ENCODE data around the gene EXTL1. TPM values are rescaled to one million over a fixed set of nuclear protein-coding genes. Genes with fewer than 3 reads are reported as not detected.

EXTL1 gene
- total RNA-seq, 2 experiments from 2014 or later, result not detected

DNA sequence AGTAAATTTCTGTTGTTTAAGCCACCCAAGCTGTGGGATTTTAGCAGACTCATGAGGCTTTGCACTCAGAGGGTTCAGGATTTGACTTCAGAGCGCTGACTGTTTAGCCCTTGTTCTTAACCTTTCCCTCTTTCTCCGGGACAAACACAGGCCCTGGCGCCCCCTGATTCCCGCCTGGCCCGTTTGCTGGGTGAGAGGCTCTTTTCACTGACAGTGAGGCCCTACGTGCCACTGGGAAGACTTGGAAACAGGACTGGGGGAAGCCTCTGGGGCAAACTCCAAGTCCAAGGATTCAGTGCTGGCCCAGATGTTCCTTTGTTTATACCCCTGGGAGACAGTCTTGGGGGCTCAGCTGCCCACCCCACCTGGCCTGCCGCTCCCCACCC, 57.6 kb downstream of the EXTL1 start:
- DNase-seq, result no peak

GRCh38 chr1:26079960-26080814, 58.6 kb downstream of the EXTL1 start:
- H3K27me3 Mint-ChIP-seq, result peaks cover 50% of the 10 kb centered on the region
- DNase-seq (no peak), ATAC-seq (no peak)
- H3K4me3 Mint-ChIP-seq, result no peak overlapping the region
- H3K4me1 Mint-ChIP-seq, result peaks cover 4% of the 10 kb centered on the region
- CTCF ChIA-PET, result interaction anchor here (0.8 to 1.5 kb wide), 2 partner anchors 21 to 96 kb away, joined by 3 to 4 read pairs; no protein-coding TSS in a partner anchor
- no peaks in the 10 kb centered on the region for H3K36me3 Mint-ChIP-seq
- no peak overlapping the region for H3K27ac Mint-ChIP-seq
- H3K9me3 Mint-ChIP-seq (ENCODE audit: low read depth), result no peaks in the 10 kb centered on the region

More for the DNA sequence above, 57.6 kb downstream of the EXTL1 start:
- no peak for ATAC-seq
- CTCF ChIA-PET, result interaction anchor here (1.6 kb wide), 1 partner anchor 66 kb away, joined by 4 read pairs; no protein-coding TSS in a partner anchor
- H3K4me3 Mint-ChIP-seq, result no peak overlapping the region
- peaks cover 45% of the 10 kb centered on the region for H3K27me3 Mint-ChIP-seq
- H3K27ac Mint-ChIP-seq, result no peak overlapping the region
- H3K36me3 Mint-ChIP-seq, result no peaks in the 10 kb centered on the region
- peaks cover 4% of the 10 kb centered on the region for H3K4me1 Mint-ChIP-seq
- no peaks in the 10 kb centered on the region for H3K9me3 Mint-ChIP-seq (ENCODE audit: low read depth)

GRCh38 chr1:26081267-26082019, 59.9 kb downstream of the EXTL1 start:
- Mint-ChIP-seq H3K36me3 (no peaks in the 10 kb centered on the region), H3K4me3 (no peak overlapping the region), H3K9me3 (ENCODE audit: low read depth) (no peaks in the 10 kb centered on the region), H3K27me3 (peaks cover 50% of the 10 kb centered on the region), H3K4me1 (no peaks in the 10 kb centered on the region), H3K27ac (no peak overlapping the region)
- ATAC-seq, result peak; percentile 12
- CTCF ChIA-PET, result no interaction called here
- no peak for DNase-seq

- CTCF ChIA-PET, result no interaction called here
- Mint-ChIP-seq H3K4me1 (no peaks in the 10 kb centered on the region), H3K27me3 (peaks cover 46% of the 10 kb centered on the region), H3K4me3 (no peak overlapping the region), H3K27ac (no peak overlapping the region), H3K9me3 (ENCODE audit: low read depth) (no peaks in the 10 kb centered on the region), H3K36me3 (no peaks in the 10 kb centered on the region)
- ATAC-seq, result no peak
- no peak for DNase-seq
These were observed 60.4 kb downstream of the EXTL1 start for GRCh38 chr1:26082020-26082350.

GRCh38 chr1:26083208-26083607, 61.6 kb downstream of the EXTL1 start:
- ATAC-seq, result no peak
- no peak overlapping the region for H3K27ac Mint-ChIP-seq
- no peaks in the 10 kb centered on the region for H3K9me3 Mint-ChIP-seq (ENCODE audit: low read depth)
- CTCF ChIA-PET, result interaction anchor here (1.1 to 1.6 kb wide), 2 partner anchors 22 to 62 kb away, joined by 3 to 4 read pairs; no protein-coding TSS in a partner anchor
- DNase-seq, result no peak
- no peaks in the 10 kb centered on the region for H3K36me3 Mint-ChIP-seq
- peaks cover 38% of the 10 kb centered on the region for H3K27me3 Mint-ChIP-seq
- H3K4me3 Mint-ChIP-seq, result no peak overlapping the region
- H3K4me1 Mint-ChIP-seq, result no peaks in the 10 kb centered on the region

DNA sequence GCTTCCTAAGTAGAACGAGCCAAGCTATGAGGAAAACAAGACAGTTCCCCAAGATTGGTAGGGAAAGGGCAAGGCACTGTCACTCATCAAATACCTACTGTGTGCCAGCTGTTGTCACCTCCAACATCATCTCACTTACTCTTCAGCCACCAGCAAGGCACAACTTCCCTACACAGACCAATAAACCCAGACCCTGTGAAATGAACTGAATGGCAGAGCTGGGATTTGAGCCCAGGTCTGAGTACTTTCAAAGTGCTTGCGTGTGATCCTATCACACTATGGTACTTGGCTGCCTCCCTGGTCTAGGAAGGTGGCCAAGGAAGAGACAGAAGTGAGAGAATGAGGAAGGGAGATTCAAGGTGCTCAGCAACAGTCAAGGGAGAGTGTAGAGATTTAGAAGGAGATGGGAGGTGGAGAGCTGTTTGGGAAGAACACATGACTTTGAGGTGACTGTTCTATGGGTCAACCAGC, 62.6 kb downstream of the EXTL1 start:
- H3K9me3 Mint-ChIP-seq (ENCODE audit: low read depth), result no peaks in the 10 kb centered on the region
- CTCF ChIA-PET, result interaction anchor here (0.6 to 1.6 kb wide), 4 partner anchors 21 to 333 kb away, joined by 3 to 4 read pairs (median 3); no protein-coding TSS in a partner anchor
- no peak overlapping the region for H3K27ac Mint-ChIP-seq
- no peaks in the 10 kb centered on the region for H3K36me3 Mint-ChIP-seq
- no peaks in the 10 kb centered on the region for H3K4me1 Mint-ChIP-seq
- DNase-seq (no peak), ATAC-seq (no peak)
- H3K4me3 Mint-ChIP-seq, result no peak overlapping the region
- peaks cover 31% of the 10 kb centered on the region for H3K27me3 Mint-ChIP-seq

DNA sequence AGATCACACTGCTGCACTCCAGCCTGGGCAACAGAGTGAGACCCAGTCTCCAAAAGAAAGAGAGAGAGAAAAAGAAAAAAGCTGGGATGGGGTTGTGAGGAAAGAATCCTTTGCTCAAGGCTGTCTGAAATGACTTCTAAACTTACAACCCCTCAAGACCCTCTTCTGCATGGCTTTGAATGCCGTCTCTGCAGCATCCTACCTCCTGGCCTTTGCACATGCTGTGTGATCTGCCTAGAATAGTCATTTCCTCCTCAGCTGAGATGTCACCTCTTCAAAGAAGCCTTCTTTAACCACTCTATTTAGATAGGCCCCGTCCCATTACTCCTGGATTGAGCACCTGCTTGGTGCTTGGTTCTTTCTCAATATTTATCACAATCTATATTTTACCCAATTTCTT, 63.3 kb downstream of the EXTL1 start:
- peaks cover 27% of the 10 kb centered on the region for H3K27me3 Mint-ChIP-seq
- DNase-seq, result no peak
- no peaks in the 10 kb centered on the region for H3K9me3 Mint-ChIP-seq (ENCODE audit: low read depth)
- H3K36me3 Mint-ChIP-seq, result no peaks in the 10 kb centered on the region
- no peaks in the 10 kb centered on the region for H3K4me1 Mint-ChIP-seq
- H3K4me3 Mint-ChIP-seq, result no peak overlapping the region
- CTCF ChIA-PET, result interaction anchor here (0.8 to 3.3 kb wide), 3 partner anchors 20 to 332 kb away, joined by 3 to 10 read pairs (median 4); no protein-coding TSS in a partner anchor
- no peak for ATAC-seq
- H3K27ac Mint-ChIP-seq, result no peak overlapping the region

Other genes with a start within 250 kb of the EXTL1 start
- gene SELENON, start 221.6 kb upstream of the EXTL1 start, total RNA-seq, result 1 to 10 TPM; 2.7 to 2.9 TPM
- 10 to 100 TPM; 28.9 to 31.2 TPM for gene MTFR1L, start 201.8 kb upstream of the EXTL1 start, total RNA-seq
- 1 to 10 TPM; 8.1 to 9.8 TPM for gene AUNIP, start 162.3 kb upstream of the EXTL1 start, total RNA-seq
- 1 to 10 TPM; 2.2 to 5.0 TPM for gene PAQR7, start 146.1 kb upstream of the EXTL1 start, total RNA-seq
- 100 to 1,000 TPM; 548 to 626 TPM for gene STMN1, start 115.4 kb upstream of the EXTL1 start, total RNA-seq
- gene PAFAH2, start 23.7 kb upstream of the EXTL1 start, total RNA-seq, result 1 to 10 TPM; 9.0 to 9.2 TPM
- not detected for gene SLC30A2, start 24.3 kb downstream of the EXTL1 start, total RNA-seq
- not detected for gene TRIM63, start 45.9 kb downstream of the EXTL1 start, total RNA-seq
- gene PDIK1L, start 90.0 kb downstream of the EXTL1 start, total RNA-seq, result 10 to 100 TPM; 18.3 to 20.2 TPM
- gene FAM110D, start 137.3 kb downstream of the EXTL1 start, total RNA-seq, result not detected
- not detected for gene C1orf232, start 147.2 kb downstream of the EXTL1 start, total RNA-seq
- gene ZNF593, start 148.1 kb downstream of the EXTL1 start, total RNA-seq, result 10 to 100 TPM; 40.1 to 48.1 TPM
- gene ZNF593OS, start 150.1 kb downstream of the EXTL1 start, total RNA-seq, result not detected
- gene CNKSR1, start 155.7 kb downstream of the EXTL1 start, total RNA-seq, result 1 to 10 TPM; 1.4 to 1.5 TPM
- under 1 TPM in 1 of 2 experiments, not detected in 1; 0.15 TPM for gene CATSPER4, start 168.8 kb downstream of the EXTL1 start, total RNA-seq
- gene CEP85, start 212.4 kb downstream of the EXTL1 start, total RNA-seq, result 10 to 100 TPM; 42.0 to 56.3 TPM

All from activated CD8-positive, alpha-beta memory T cell treated with anti-CD3 and anti-CD28 coated beads, Interleukin-2, amount 10 ng/mL, durations not matched to agents 7 days and 5 days (primary cell).